Transverse colon (tissue), 4 donors: ENCODE data around the gene AGRN. TPM values are rescaled to one million over a fixed set of nuclear protein-coding genes. Genes with fewer than 3 reads are reported as not detected.

ENCODE experiments used
- DNase-seq: peaks from one replicate; pipeline ENCODE4 v3.0.0-alpha.2; 2019
- H3K27ac ChIP-seq, 4 donors: fragments of 200-600 bp; sonication (generic); 2 replicates each; pipeline ENCODE4 v1.5.1; 2016 to 2018; ENCODE audit warnings: inconsistent platforms in 4 of 4
- H3K27me3 ChIP-seq: fragments of 200-600 bp; sonication (generic); 2 replicates; pipeline ENCODE4 v1.5.1; 2017; ENCODE audit warnings: inconsistent platforms
- H3K36me3 ChIP-seq, 4 donors: fragments of 200-600 bp; sonication (generic); 2 replicates each; pipeline ENCODE4 v1.5.1; 2017 to 2019; ENCODE audit warnings: inconsistent platforms in 4 of 4
- H3K4me1 ChIP-seq, 4 donors: fragments of 200-600 bp; sonication (generic); 2 replicates each; pipeline ENCODE4 v1.5.1; 2017 to 2020; ENCODE audit warnings: inconsistent platforms in 4 of 4
- H3K4me3 ChIP-seq, 4 donors: fragments of 200-600 bp; sonication (generic); 1 replicate in 1 of 4; 2 replicates in 3 of 4; pipeline versions ENCODE4 v1.5.1 to v1.6.1; 2017 to 2019; ENCODE audit warnings: inconsistent platforms in 4 of 4
- H3K9me3 ChIP-seq, 2 donors: fragments of 200-600 bp; sonication (generic); 2 replicates each; pipeline ENCODE4 v1.5.1; 2017 to 2019; ENCODE audit warnings: inconsistent platforms in 2 of 2
- CTCF ChIP-seq, 5 experiments: fragments of 200-600 bp in 3 of 5; fragments of 450-650 bp in 2 of 5; sonication (generic) in 3 of 5; IDR thresholded peaks; 1 replicate in 2 of 5; 2 replicates in 3 of 5; pipeline ENCODE4 v1.5.1; 2016 to 2017; ENCODE audit warnings: antibody characterized with exemption in 5 of 5, inconsistent platforms in 3 of 5, mild to moderate bottlenecking in 2 of 5, moderate library complexity in 1 of 5
- EP300 ChIP-seq: sonication (generic); formaldehyde crosslinking; IDR thresholded peaks from one replicate; pipeline ENCODE4 v1.6.1; 2017; ENCODE audit warnings: antibody characterized with exemption, low read depth
- POLR2A ChIP-seq: fragments of 450-650 bp; IDR thresholded peaks from one replicate; pipeline ENCODE4 v1.6.1; 2016; ENCODE audit warnings: antibody characterized with exemption, mild to moderate bottlenecking, moderate library complexity
- POLR2AphosphoS5 ChIP-seq, 3 donors: sonication (generic); formaldehyde crosslinking; IDR thresholded peaks; one replicate each; pipeline ENCODE4 v1.6.1; 2016; ENCODE audit warnings: antibody characterized with exemption in 3 of 3
- WGBS, 2 donors: methylation state at CpG; one replicate each; pipeline ENCODE4 v1.1.5; 2018; ENCODE audit warnings: low coverage in 1 of 2; 5-methylcytosine and 5-hydroxymethylcytosine counted together
- in situ Hi-C, 4 donors: fragments of 200-750 bp; cut with MboI; loops; one replicate each; pipeline versions ENCODE4 v1.15.0 to v1.15.1; 2017; ENCODE audit warnings: low sequenced_read_pairs in 3 of 4, low pct_ligation_motif_present in 1 of 4, low pct_unique_long_range_greater_than_20kb in 1 of 4
- intact Hi-C: fragments of 100-400 bp; cut with DNase I; formaldehyde crosslinking; loops from one replicate; pipeline ENCODE4 v1.15.1; 2023; ENCODE audit warnings: low total_unique reads
- total RNA-seq, 4 donors: library from RNA; depleted of rRNA; stranded (reverse); fragments of >200 nt; gene quantifications; one replicate each; pipeline ENCODE4 v1.1.0, GENCODE V29; 2016

Gene AGRN
- total RNA-seq, 4 donors from 2014 or later = 25.4 to 132 (median 44.8) TPM

- no peak for DNase-seq
- H3K27ac ChIP-seq = no peak overlapping the region
- in situ Hi-C loops (no loop called here), intact Hi-C loops (no loop called here)
- 75 to 81% methylated on average over 2 to 27 of the region's 28 CpGs for WGBS, 2 donors
- H3K9me3 ChIP-seq = no peaks in the 10 kb centered on the region
- H3K27me3 ChIP-seq = peaks cover 68% of the 10 kb centered on the region
- TF ChIP-seq POLR2AphosphoS5 (IDR thresholded peaks at IDR 0.05) (no peak), EP300 (no peak), POLR2A (no peak), CTCF (IDR thresholded peaks at IDR 0.05) (no peak)
- H3K4me3 ChIP-seq = no peak overlapping the region
- peaks cover 0 to 9% (median 7%) of the 10 kb centered on the region in 4 donors for H3K4me1 ChIP-seq
- no peaks in the 10 kb centered on the region for H3K36me3 ChIP-seq
Observed at GRCh38 chr1:972726-973458, 47.0 kb upstream of the AGRN start.

- H3K36me3 ChIP-seq = no peaks in the 10 kb centered on the region
- peaks cover 0 to 9% (median 7%) of the 10 kb centered on the region in 4 donors for H3K4me1 ChIP-seq
- intact Hi-C loops = no loop called here
- H3K27ac ChIP-seq = no peak overlapping the region
- 82% methylated on average over 28 of the region's 28 CpGs; no CpG with 5 or more reads in 1 of the 2 donors for WGBS, 2 donors
- peaks cover 61% of the 10 kb centered on the region for H3K27me3 ChIP-seq
- no peak for DNase-seq
- H3K9me3 ChIP-seq = no peaks in the 10 kb centered on the region
- H3K4me3 ChIP-seq = no peak overlapping the region
- no peak for TF ChIP-seq POLR2AphosphoS5 (IDR thresholded peaks at IDR 0.05)
- no peak for TF ChIP-seq CTCF (IDR thresholded peaks at IDR 0.05)
- TF ChIP-seq EP300 = no peak
- no peak for TF ChIP-seq POLR2A
- in situ Hi-C loops = no loop called here
Observed at GRCh38 chr1:973459-974292, 46.2 kb upstream of the AGRN start.

- intact Hi-C loops = no loop called here
- H3K27ac ChIP-seq = no peak overlapping the region
- no peak for TF ChIP-seq CTCF (IDR thresholded peaks at IDR 0.05)
- no peak for TF ChIP-seq EP300
- TF ChIP-seq POLR2A = no peak
- no peak for TF ChIP-seq POLR2AphosphoS5 (IDR thresholded peaks at IDR 0.05)
- no peaks in the 10 kb centered on the region for H3K36me3 ChIP-seq
- no peak overlapping the region for H3K4me3 ChIP-seq
- H3K4me1 ChIP-seq = peaks cover 0 to 9% (median 7%) of the 10 kb centered on the region in 4 donors
- DNase-seq = no peak
- in situ Hi-C loops = no loop called here
- no peaks in the 10 kb centered on the region for H3K9me3 ChIP-seq
- peaks cover 58% of the 10 kb centered on the region for H3K27me3 ChIP-seq
- WGBS, 2 donors = 92% methylated on average over 10 of the region's 11 CpGs; no CpG with 5 or more reads in 1 of the 2 donors
Observed at GRCh38 chr1:974293-974640, 45.7 kb upstream of the AGRN start.

GRCh38 chr1:974687-975328 is 45.1 kb upstream of the AGRN start:
- H3K27ac ChIP-seq = no peak overlapping the region
- intact Hi-C loops = no loop called here
- H3K4me1 ChIP-seq = peaks cover 0 to 9% (median 7%) of the 10 kb centered on the region in 4 donors
- DNase-seq = no peak
- WGBS, 2 donors = 53 to 77% methylated on average over 8 to 17 of the region's 17 CpGs
- H3K27me3 ChIP-seq = peaks cover 58% of the 10 kb centered on the region
- H3K9me3 ChIP-seq = no peaks in the 10 kb centered on the region
- no peak for TF ChIP-seq CTCF (IDR thresholded peaks at IDR 0.05)
- no peak for TF ChIP-seq POLR2AphosphoS5 (IDR thresholded peaks at IDR 0.05)
- no peaks in the 10 kb centered on the region for H3K36me3 ChIP-seq
- in situ Hi-C loops = no loop called here
- no peak overlapping the region for H3K4me3 ChIP-seq
